ENCODE data around the gene ZMYM4.
"Not testable (repeated sequence)": the region's sequence is repeated elsewhere in the genome, so short reads cannot be mapped to it uniquely, and the experiment has no call there.

ZMYM4 gene

DNA sequence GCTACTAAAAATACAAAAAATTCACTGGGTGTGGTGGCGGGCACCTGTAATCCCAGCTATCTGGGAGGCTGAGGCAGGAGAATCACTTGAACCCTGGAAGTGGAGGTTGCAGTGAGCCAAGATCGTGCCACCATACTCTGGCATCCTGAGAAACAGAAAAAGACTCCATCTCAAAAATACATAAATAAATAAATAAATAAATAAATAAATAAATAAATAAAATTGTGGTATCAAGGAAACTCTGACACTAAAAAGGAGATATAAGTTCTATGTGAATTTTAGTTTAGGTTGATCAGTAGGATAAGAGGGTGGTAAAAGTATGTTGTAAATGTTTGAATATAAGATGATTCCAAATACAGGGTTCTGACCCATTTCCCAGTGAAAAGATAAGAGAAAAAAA, 63.1 kb downstream of the ZMYM4 start:
- DNase-seq: not testable (repeated sequence)

DNA sequence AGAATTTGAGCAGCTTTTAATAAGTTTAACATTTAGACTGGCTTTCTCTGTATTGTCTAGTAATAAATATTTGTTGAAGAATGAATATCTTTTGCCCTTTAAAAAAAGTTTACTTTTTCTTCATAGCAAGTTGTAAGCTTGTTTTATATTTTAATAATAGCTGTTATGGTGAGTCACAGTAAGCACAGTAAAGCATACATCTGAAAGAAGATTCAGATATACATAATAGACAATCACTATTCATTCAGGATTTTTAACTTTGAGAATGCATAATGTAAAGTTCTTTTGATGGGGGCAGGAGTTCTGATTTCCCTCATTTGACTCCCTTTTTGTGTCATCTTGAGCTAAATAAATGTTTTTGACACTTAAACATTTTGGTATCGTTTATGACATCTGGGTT, 66.0 kb downstream of the ZMYM4 start:
- no peak for DNase-seq

- no peak for DNase-seq
Observed at GRCh38 chr1:35340519-35340918, 72.0 kb downstream of the ZMYM4 start.

DNA sequence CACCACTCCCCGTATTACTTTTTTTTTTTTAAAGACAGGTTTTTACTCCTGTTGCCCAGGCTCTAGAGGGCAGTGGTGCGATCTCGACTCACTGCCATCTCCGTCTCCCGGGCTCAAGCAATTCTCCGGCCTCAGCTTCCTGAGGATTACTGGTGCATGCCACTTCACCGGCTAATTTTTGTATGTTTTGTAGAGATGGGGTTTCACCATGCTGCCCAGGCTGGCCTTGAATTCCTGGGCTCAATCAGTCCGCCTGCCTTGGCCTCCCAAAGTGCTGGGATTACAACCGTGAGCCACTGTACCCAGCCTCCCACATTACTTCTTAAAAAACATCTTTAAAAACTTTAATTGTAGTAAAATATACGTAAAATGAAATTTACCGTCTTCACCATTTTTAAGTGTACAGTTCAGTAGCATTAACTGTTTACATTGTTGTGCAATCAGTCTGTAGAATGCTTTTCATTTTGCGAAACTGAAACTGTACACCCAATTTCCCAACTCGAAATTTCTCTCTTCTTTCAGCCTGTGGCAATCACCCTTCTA, 77.0 kb downstream of the ZMYM4 start:
- no peak for DNase-seq

GRCh38 chr1:35350872-35351271, 82.4 kb downstream of the ZMYM4 start:
- DNase-seq: no peak

DNA sequence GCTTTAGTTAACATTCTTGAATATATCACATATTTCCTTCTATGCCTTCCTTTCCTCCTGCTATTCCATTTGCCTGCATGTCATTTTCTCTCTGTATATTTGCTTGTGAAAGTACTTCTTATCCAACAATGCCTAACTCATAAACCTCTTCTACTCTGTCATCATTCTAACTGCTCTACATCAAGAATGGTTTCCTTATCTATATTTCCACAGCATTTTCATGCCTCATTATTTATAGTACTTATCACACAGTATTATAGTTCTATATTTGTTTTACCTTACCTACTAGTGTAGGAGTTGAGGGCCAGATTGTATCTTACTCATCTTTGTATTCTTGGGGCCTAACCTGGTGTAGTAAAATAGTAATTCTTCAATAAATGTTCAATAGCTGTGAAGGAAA, 91.5 kb downstream of the ZMYM4 start:
- no peak for DNase-seq

DNA sequence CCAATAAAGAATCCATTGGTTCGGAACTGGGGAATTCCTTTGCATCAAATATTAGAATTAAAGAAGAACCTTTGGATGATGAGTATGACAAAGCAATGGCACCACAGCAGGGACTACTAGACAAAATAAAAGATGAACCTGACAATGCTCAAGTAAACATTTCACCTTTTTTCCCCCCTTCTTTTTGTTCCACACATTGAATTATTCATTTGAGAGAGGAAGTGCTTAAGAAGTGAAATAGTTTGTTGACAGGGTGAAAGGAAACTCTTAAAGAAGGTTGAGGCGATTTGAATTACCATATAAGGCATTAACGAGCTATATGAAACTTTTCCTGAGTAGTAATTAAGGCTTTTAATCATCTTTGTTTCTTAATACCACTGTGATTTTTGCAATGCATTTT, 93.1 kb downstream of the ZMYM4 start:
- no peak for DNase-seq

DNA sequence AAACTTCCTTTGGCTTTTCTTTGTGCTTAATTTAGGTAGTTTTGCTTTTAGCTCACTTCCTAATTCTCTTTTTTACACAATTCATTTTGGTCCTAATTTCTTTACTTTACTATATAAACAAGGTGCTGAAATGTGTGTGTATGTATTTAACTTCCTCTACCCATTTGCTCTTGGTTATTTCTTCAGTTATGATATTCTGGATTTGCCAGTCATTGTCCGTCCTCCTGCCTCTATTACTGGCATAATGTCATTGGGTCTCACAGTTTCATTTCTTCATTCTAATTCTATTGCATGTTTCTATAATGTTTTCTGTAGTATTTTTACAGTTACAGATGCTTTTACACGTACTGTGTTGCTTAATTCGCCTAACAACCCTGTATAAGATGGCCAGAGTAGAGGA, 96.2 kb downstream of the ZMYM4 start:
- DNase-seq: no peak

GRCh38 chr1:35367914-35368313, 99.4 kb downstream of the ZMYM4 start:
- no peak for DNase-seq

DNA sequence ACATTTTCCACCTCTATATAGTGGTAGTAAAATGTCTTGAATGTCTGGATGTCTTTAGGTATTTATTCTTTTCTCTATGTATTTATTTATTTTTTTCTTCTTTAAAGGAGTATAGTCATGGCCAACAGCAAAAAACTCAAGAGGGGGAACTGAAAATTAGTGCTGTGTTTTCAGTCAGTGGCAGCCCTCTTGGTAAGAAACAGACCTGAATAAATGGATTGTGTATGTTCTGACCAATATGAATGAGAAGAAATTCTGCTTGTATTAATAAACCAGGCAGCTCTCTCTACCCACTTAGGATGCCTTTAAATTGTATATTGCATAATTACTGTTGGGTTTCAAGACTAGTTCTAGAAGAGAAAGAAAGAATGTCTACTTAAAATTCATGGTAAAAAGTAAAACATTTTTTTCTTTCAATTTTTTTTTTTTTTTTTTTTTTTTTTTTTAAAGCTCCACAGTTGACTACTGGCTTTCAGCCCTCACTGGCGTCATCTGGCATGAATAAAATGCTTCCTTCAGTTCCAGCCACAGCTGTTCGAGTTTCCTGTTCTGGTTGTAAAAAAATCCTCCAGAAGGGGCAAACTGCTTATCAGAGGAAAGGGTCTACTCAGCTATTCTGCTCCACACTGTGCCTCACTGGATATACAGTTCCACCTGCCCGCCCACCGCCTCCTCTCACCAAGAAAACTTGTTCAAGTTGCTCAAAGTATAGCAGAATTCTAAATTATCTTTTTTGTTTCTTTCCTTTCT, 101.6 kb downstream of the ZMYM4 start:
- DNase-seq: peak; percentile 13

DNA sequence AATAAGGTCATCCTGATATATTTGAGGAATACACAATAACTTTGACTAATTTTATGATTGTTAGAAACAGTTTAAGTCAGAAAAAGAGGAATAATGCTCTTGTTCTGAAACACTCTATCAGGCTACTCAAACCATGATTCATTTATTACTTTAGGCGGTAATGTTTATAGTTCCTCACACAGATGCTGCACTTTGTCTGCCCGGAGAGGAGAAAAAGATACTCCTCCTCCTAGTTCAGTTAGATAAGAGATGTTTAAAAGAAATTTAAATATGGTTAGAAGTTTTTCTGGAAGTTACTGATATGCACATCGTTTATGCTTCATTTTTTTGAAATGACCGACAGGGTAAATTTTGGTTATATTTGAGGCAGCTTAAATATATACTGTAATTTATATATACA, 103.0 kb downstream of the ZMYM4 start:
- no peak for DNase-seq

- no peak for DNase-seq
Observed at GRCh38 chr1:35377555-35377954, 109.0 kb downstream of the ZMYM4 start.

- DNase-seq: no peak
Observed at GRCh38 chr1:35379317-35380000, 111.0 kb downstream of the ZMYM4 start.

DNA sequence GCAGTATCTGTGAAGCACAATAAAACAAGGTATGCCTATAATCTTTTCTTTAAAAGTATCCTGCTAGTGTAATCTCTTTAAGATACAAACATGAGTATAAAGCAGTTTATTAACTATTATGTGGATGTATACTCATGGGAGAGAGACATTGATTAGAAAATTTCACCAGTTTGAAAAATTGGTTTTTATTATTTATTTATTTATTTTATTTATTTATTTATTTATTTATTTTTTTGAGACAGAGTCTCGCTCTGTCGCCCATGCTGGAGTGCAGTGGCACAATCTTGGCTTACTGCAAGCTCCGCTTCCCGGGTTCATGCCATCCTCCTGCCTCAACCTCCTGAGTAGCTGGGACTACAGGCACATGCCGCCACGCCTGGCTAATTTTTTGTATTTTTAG, 111.6 kb downstream of the ZMYM4 start:
- not testable (repeated sequence) for DNase-seq

- DNase-seq: no peak
Observed at GRCh38 chr1:35382107-35382506, 113.6 kb downstream of the ZMYM4 start.

GRCh38 chr1:35386290-35386689, 117.8 kb downstream of the ZMYM4 start:
- no peak for DNase-seq

DNA sequence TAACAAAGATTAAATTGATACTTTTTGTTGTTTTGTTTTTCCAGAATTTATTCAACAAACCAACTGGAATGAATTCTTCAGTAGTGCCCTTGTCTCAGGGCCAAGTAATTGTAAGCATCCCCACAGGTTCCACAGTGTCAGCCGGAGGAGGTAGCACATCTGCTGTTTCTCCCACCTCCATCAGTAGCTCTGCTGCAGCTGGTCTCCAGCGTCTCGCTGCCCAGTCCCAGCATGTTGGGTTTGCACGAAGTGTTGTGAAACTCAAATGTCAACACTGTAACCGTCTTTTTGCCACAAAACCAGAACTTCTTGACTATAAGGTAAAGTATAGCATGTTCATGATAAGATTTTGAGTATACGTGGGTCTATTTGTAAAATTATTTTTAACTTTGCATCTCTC, 118.5 kb downstream of the ZMYM4 start:
- no peak for DNase-seq

GRCh38 chr1:35390600-35391494, 122.3 kb downstream of the ZMYM4 start:
- no peak for DNase-seq

- no peak for DNase-seq
Observed at GRCh38 chr1:35394386-35394785, 125.9 kb downstream of the ZMYM4 start.

- DNase-seq: no peak
Observed at GRCh38 chr1:35398739-35399138, 130.2 kb downstream of the ZMYM4 start.

- DNase-seq: no peak
Observed at GRCh38 chr1:35401049-35401448, 132.5 kb downstream of the ZMYM4 start.

DNA sequence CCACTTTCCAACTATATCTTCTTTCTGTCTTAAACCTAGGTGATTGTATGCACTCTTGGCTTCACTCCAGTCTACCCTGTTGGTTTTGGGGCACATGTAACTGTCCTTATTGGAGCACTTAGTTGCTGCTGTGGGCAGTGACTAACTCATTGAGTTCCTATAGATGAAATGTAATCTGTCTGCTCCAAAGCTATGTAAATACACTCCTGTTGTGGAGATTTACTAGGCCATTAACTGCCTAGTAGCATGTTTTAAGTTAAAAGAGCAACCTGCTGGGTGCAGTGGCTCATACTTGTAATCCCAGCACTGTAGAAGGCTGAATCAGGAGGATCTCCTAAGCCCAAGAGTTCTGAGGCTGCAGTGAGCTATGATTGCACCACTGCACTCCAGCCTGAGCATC, 137.6 kb downstream of the ZMYM4 start:
- DNase-seq: no peak

GRCh38 chr1:35407743-35408142, 139.2 kb downstream of the ZMYM4 start:
- no peak for DNase-seq

All from KG1 (cell line).